Measurements from ENCODE around the gene FAM78A. TPM values are rescaled to one million over a fixed set of nuclear protein-coding genes. Genes with fewer than 3 reads are reported as not detected.
A peak's percentile ranks its signal among the peaks of the same experiment; 100 is the strongest.

FAM78A gene
- total and polyA plus RNA-seq, 2 of the 8 experiments (the other 6 are each of a cell fraction or from before 2014, with no cell fraction given): 3.1 TPM

- Histone ChIP-seq H3K27me3 (replicated peaks in 1 of 4; ENCODE audit: control insufficient read depth in 3 of 4, extremely low read depth in 1 of 4, insufficient read depth in 3 of 4, low read length in 3 of 4) (peaks cover 2 to 20% (median 13%) of the 10 kb centered on the region in 4 experiments; a peak in 6 of 7 replicates), H3K56ac (replicated peaks; ENCODE audit: insufficient read length, low read depth, low read length) (no peak overlapping the region), H2AFZ (ENCODE audit: low read length) (no peak overlapping the region), H4K20me1 (replicated peaks in 1 of 2; ENCODE audit: control insufficient read depth in 1 of 2, insufficient read depth in 2 of 2, low read length in 2 of 2) (no peaks in the 10 kb centered on the region), H3K79me1 (ENCODE audit: low read depth, low read length) (no peaks in the 10 kb centered on the region), H4K91ac (replicated peaks; ENCODE audit: insufficient read length, low read length) (no peak overlapping the region), H3K23ac (ENCODE audit: insufficient read length) (no peak overlapping the region), H2BK12ac (ENCODE audit: low read depth, low read length) (no peak overlapping the region), H3K4me3 (ENCODE audit: extremely low read depth in 1 of 4, insufficient read depth in 2 of 4, low read depth in 3 of 4, low read length in 4 of 4) (no peak overlapping the region), H3K36me3 (ENCODE audit: control insufficient read depth in 2 of 4, insufficient read depth in 4 of 4, low read length in 3 of 4) (no peaks in the 10 kb centered on the region), H3K4me2 (ENCODE audit: insufficient read depth in 1 of 2, low read depth in 2 of 2, low read length in 2 of 2) (no peak overlapping the region), H2BK20ac (ENCODE audit: low read length) (peak overlapping the region; percentile 43; the same call in 1 of the 2 replicates), H3K4me1 (replicated peaks in 1 of 4; ENCODE audit: control insufficient read depth in 3 of 4, insufficient read depth in 4 of 4, low read length in 3 of 4) (peaks cover 3 to 20% (median 13%) of the 10 kb centered on the region in 4 experiments; a peak in 6 of 7 replicates), H3K4ac (replicated peaks; ENCODE audit: insufficient read length, low read depth, low read length) (no peak overlapping the region), H3K9me3 (ENCODE audit: insufficient read depth in 2 of 2, low read depth in 1 of 2, low read length in 1 of 2) (no peaks in the 10 kb centered on the region), H3K9ac (replicated peaks in 1 of 4; ENCODE audit: extremely low read depth in 1 of 4, low read depth in 3 of 4, low read length in 3 of 4) (no peak overlapping the region), H2BK120ac (replicated peaks; ENCODE audit: low read depth, low read length) (no peak overlapping the region), H4K8ac (ENCODE audit: extremely low read depth, insufficient read depth, low read length) (no peak overlapping the region), H3K18ac (ENCODE audit: extremely low read depth, low read length) (no peak overlapping the region), H3K23me2 (ENCODE audit: low read depth, low read length) (peaks cover 2% of the 10 kb centered on the region; the same call in 1 of the 2 replicates), H2AK5ac (ENCODE audit: low read depth, low read length) (no peak overlapping the region), H2BK5ac (ENCODE audit: low read depth, low read length) (no peak overlapping the region), H3K14ac (ENCODE audit: insufficient read length) (no peak overlapping the region), H3K27ac (ENCODE audit: low read depth, low read length) (no peak overlapping the region), H4K5ac (ENCODE audit: insufficient read length, low read depth, low read length) (no peak overlapping the region), H2BK15ac (ENCODE audit: low read length) (no peak overlapping the region), H3K79me2 (ENCODE audit: control insufficient read depth in 1 of 2, insufficient read depth in 2 of 2, low read length in 2 of 2) (no peaks in the 10 kb centered on the region)
- ChIA-PET POLR2A (ENCODE audit: partially characterized antibody) (interaction anchor here (0.9 to 1.6 kb wide), 3 partner anchors 17 to 35 kb away, joined by 3 to 4 read pairs (median 3); no protein-coding TSS in a partner anchor), CTCF (ENCODE audit: partially characterized antibody) (interaction anchor here (0.7 to 2.5 kb wide), 12 partner anchors 11 to 282 kb away, joined by 3 to 14 read pairs (median 5); partner anchors contain the start of gene PLPP7)
- FAIRE-seq (no peak), DNase-seq (ENCODE audit: low read depth in 1 of 2, low spot score in 2 of 2) (no peak)
- TF ChIP-seq SIX5 (IDR thresholded peaks at IDR 0.05; ENCODE audit: low read depth, low read length): no peak
- TF ChIP-seq CEBPB (IDR thresholded peaks at IDR 0.05; ENCODE audit: low read depth, low read length): no peak
- TF ChIP-seq RFX5 (IDR thresholded peaks at IDR 0.05; ENCODE audit: borderline replicate concordance, low read depth, low read length): no peak
- no peak for TF ChIP-seq BRCA1 (IDR thresholded peaks at IDR 0.05; ENCODE audit: low read depth, low read length)
- TF ChIP-seq CBX8 (IDR thresholded peaks at IDR 0.05; ENCODE audit: borderline replicate concordance, low read depth, low read length): no peak
- TF ChIP-seq NANOG (IDR thresholded peaks at IDR 0.05; ENCODE audit: insufficient read depth, low read depth, low read length, poor library complexity, severe bottlenecking): no peak
- no peak for TF ChIP-seq JUN (IDR thresholded peaks at IDR 0.05; ENCODE audit: low read depth, low read length)
- no peak for TF ChIP-seq TAF1 (IDR thresholded peaks at IDR 0.05; ENCODE audit: low read depth, low read length)
- TF ChIP-seq YY1 (IDR thresholded peaks at IDR 0.05; ENCODE audit: low read depth, low read length): no peak
- no peak for TF ChIP-seq SUZ12 (IDR thresholded peaks at IDR 0.05; ENCODE audit: low read length)
- 81% methylated on average over 13 of the region's 13 CpGs; no CpG with 5 or more reads in 1 of the 2 experiments for WGBS, 2 experiments (ENCODE audit: extremely low coverage in 1 of 2, insufficient coverage in 1 of 2, insufficient read length in 1 of 2, insufficient replicate concordance in 2 of 2, low coverage in 1 of 2, low lambda C conversion rate in 2 of 2, missing lambda C conversion rate in 1 of 2)
These were observed 2.2 kb downstream of the FAM78A start for GRCh38 chr9:131273856-131274673.

All from H1 (cell line).